HepG2 (cell line): ENCODE results near the gene FLAD1. TPM values are rescaled to one million over a fixed set of nuclear protein-coding genes. Genes with fewer than 3 reads are reported as not detected.
A peak's percentile ranks its signal among the peaks of the same experiment; 100 is the strongest.

Experiments
- EED ChIP-seq: sonication (generic); formaldehyde crosslinking; IDR thresholded peaks from 2 replicates; pipeline ENCODE4 v1.5.0; 2020; ENCODE audit warnings: mild to moderate bottlenecking, missing genetic modification reagents
- HCFC1 ChIP-seq: fragments of 150-350 bp; IDR thresholded peaks from 2 replicates; pipeline ENCODE4 v1.6.1; 2014; ENCODE audit warnings: low read depth, low read length
- HNF4A ChIP-seq: sonication (generic); formaldehyde crosslinking; IDR thresholded peaks from 2 replicates; pipeline ENCODE4 v1.4.0; 2020; ENCODE audit warnings: missing genetic modification reagents
- KMT2B ChIP-seq: IDR thresholded peaks from 2 replicates; pipeline ENCODE4 v1.6.1; 2016; ENCODE audit warnings: missing genetic modification reagents, missing compliant biosample characterization
- MAFF ChIP-seq: IDR thresholded peaks from 2 replicates; pipeline ENCODE4 v1.6.1; 2011; ENCODE audit warnings: low read depth, low read length, improper control_type of control experiment
- NFYC ChIP-seq: IDR thresholded peaks from 2 replicates; pipeline ENCODE4 v1.6.1; 2016; ENCODE audit warnings: missing genetic modification reagents, missing compliant biosample characterization
- PTBP1 ChIP-seq: fragments of 200-400 bp; formaldehyde crosslinking; IDR thresholded peaks from 2 replicates; pipeline ENCODE4 v1.6.1; 2018; ENCODE audit warnings: low read length, low read depth; ENCODE audit not compliant: poor library complexity, severe bottlenecking
- TARDBP ChIP-seq: sonication (generic); formaldehyde crosslinking; IDR thresholded peaks from 2 replicates; pipeline ENCODE4 v1.8.0; 2022; ENCODE audit warnings: mild to moderate bottlenecking, missing genetic modification reagents
- USF2 ChIP-seq, 2 experiments: sonication (generic) in 1 of 2; formaldehyde crosslinking in 1 of 2; IDR thresholded peaks; 2 replicates each; pipeline versions ENCODE4 v1.5.1 to v1.6.1; 2011 to 2020; ENCODE audit warnings: borderline replicate concordance in 1 of 2, low read depth in 1 of 2, low read length in 1 of 2, mild to moderate bottlenecking in 1 of 2, missing genetic modification reagents in 1 of 2, moderate library complexity in 1 of 2
- ZBTB7B ChIP-seq: sonication (generic); formaldehyde crosslinking; IDR thresholded peaks from 2 replicates; pipeline ENCODE4 v1.4.0; 2020; ENCODE audit warnings: missing genetic modification reagents
- ZNF512B ChIP-seq: sonication (generic); formaldehyde crosslinking; IDR thresholded peaks from 2 replicates; pipeline ENCODE4 v1.5.1; 2020; ENCODE audit warnings: missing genetic modification reagents, mild to moderate bottlenecking, borderline replicate concordance
- ZNF570 ChIP-seq: sonication (generic); formaldehyde crosslinking; IDR thresholded peaks from 2 replicates; pipeline ENCODE4 v1.4.0; 2020; ENCODE audit warnings: mild to moderate bottlenecking, missing genetic modification reagents, borderline replicate concordance
- ZNF644 ChIP-seq: IDR thresholded peaks from 2 replicates; pipeline ENCODE4 v1.6.1; 2016; ENCODE audit warnings: low read depth
- ZNF687 ChIP-seq: sonication (generic); formaldehyde crosslinking; IDR thresholded peaks from 2 replicates; pipeline ENCODE4 v1.5.1; 2020; ENCODE audit warnings: mild to moderate bottlenecking, missing genetic modification reagents, moderate library complexity
- polyA plus RNA-seq, 8 experiments: library from polyadenylated mRNA; depleted of rRNA in 3 of 8; stranded (reverse) in 7 of 8; unstranded in 1 of 8; fragments of >200 nt; fragmentation: Illumina TruSeq in 4 of 8; extraction: Trizol in 4 of 8; gene quantifications; 2 replicates each; pipeline versions ENCODE4 v1.2.1 to v1.2.3, GENCODE V29; 2011 to 2016; ENCODE audit warnings: low read depth in 4 of 8, missing spikeins in 1 of 8, mixed read lengths in 1 of 8; ENCODE audit not compliant: insufficient read depth in 1 of 8
- total RNA-seq, 5 experiments: library from RNA; depleted of rRNA; stranded (reverse); fragments of >200 nt; fragmentation: Illumina TruSeq; extraction: Trizol; gene quantifications; 2 replicates each; pipeline ENCODE4 v1.2.3, GENCODE V29; 2016; ENCODE audit warnings: low read depth in 1 of 5

FLAD1 gene
- total and polyA plus RNA-seq, 2 of the 13 experiments (the other 11 are each of a cell fraction or from before 2014, with no cell fraction given): 25.9 to 32.8 TPM

GRCh38 chr1:154972213-154972516, 11.0 kb upstream of the FLAD1 start (continued):
- TF ChIP-seq TARDBP (CRISPR knock-in tag): 0 out of 2 replicates have a peak, but pooled peaks have one; percentile 38
- no peak for TF ChIP-seq ZBTB7B (CRISPR knock-in tag)
- TF ChIP-seq EED (CRISPR knock-in tag): no peak
- no peak for TF ChIP-seq USF2 (IDR thresholded peaks at IDR 0.05; ENCODE audit: low read depth, low read length)
- no peak for TF ChIP-seq USF2 (CRISPR knock-in tag; IDR thresholded peaks at IDR 0.05; ENCODE audit: borderline replicate concordance)
- TF ChIP-seq ZNF687 (CRISPR knock-in tag): no peak
- no peak for TF ChIP-seq ZNF512B (CRISPR knock-in tag)
- no peak for TF ChIP-seq NFYC
- no peak for TF ChIP-seq ZNF570
- TF ChIP-seq MAFF: no peak
- TF ChIP-seq HCFC1: no peak
- no peak for TF ChIP-seq PTBP1
- TF ChIP-seq HNF4A (CRISPR knock-in tag): no peak
- TF ChIP-seq KMT2B (CRISPR knock-in tag): 0 out of 2 replicates have a peak, but pooled peaks have one; percentile 0
- TF ChIP-seq ZNF644 (CRISPR knock-in tag): no peak
